GM19238 (cell line): ENCODE results near the gene BLACAT1.

Source experiments
- DNase-seq: peaks from one replicate; pipeline ENCODE4 v3.0.0; 2011; ENCODE audit warnings: low spot score; ENCODE audit not compliant: insufficient read length

The BLACAT1 gene

GRCh38 chr1:205455581-205456382 is at the start of gene BLACAT1:
Gene BLACAT1 (minus strand): TSS chr1:205456045.
- no peak for DNase-seq

- DNase-seq, result no peak
Measured at GRCh38 chr1:205505076-205505729, 49.4 kb upstream of the BLACAT1 start.

DNA sequence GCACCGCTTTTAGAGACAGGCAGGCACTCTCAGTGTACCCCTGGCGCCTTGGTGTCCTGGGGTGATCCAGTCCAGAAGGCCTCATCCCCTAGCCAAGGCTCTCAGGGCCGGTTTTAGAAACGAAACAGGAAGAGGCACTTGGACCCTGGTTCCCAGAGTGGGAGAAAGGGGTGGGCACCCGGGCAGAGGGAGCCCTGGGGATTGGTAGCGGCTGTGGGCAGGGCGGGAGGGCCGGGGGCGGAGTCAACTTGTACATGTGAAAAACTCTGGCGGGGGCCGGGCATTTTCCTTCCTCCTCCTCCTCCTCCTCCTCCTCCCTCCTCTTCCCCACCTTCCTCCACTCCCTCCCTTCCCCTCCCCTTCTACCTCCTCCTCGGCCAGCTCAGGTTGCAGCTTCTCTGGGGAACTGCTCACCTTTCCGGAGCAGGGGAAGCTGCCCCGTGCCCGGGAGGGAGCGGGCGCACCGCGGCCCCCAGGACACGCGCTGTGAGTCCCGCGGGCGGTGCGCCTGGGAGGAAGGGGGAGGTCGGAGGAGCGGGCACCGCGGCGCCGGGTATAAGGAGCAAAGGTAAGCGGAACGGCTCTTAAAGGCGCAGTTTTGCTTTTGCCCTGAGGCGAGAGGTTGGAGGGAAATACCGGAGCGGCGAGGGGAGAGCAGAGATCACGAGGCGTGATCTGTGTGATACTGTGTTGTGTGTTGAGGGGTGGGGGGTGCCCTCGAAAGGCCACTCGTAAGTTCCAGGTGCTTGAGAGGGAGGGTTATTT is 48.6 kb upstream of the BLACAT1 start, which contains the start of gene CDK18:
CDK18 (plus strand) TSS at position 359 of the 765 bp plus-strand sequence. CDS start 18,499 bp downstream, outside the sequence.
- DNase-seq, result no peak

DNA sequence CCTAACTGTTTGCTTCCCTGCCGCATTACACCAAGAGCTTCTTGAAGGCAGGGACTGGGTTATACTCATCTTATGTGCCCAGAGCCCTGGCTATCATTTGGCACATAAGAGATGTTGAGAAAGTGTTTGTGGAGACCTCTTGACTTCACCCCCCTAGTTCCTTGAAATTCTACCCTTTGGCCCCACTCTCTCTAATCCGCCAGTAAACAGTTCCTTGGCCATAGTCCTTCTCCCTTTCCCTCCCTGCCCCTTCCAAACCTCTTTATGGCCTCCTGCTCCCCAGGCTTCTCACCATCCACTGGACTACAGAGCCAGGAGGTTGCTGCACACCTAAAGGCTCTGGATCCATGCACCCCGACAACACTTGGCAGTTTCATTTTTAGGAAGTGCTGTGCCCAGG is 47.1 kb upstream of the BLACAT1 start:
- DNase-seq, result no peak

GRCh38 chr1:205502111-205502810 is 46.4 kb upstream of the BLACAT1 start:
- DNase-seq, result no peak

GRCh38 chr1:205500240-205501233 is 44.7 kb upstream of the BLACAT1 start:
- no peak for DNase-seq

- DNase-seq, result no peak
Measured at GRCh38 chr1:205499789-205500188, 43.9 kb upstream of the BLACAT1 start.

GRCh38 chr1:205497351-205497750 is 41.5 kb upstream of the BLACAT1 start:
- no peak for DNase-seq

DNA sequence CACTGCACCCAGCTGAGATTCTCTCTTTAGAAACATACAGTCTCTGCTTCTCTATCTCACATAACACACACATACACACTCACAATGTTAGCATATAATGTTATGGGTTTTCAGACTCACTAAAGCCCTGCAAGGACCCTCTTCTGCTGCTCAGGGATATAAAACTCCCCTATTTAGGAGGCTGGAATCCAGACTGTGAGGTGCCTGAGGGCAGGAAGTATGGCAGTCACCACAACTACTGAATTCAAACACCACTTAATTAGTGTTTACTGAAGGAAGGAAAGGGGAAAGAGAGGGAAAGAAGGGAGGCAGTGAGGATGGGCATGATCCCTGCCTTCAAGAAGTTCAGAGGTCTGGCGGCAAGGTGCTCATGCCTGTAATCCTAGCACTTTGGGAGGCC is 40.8 kb upstream of the BLACAT1 start:
- DNase-seq, result no peak

DNA sequence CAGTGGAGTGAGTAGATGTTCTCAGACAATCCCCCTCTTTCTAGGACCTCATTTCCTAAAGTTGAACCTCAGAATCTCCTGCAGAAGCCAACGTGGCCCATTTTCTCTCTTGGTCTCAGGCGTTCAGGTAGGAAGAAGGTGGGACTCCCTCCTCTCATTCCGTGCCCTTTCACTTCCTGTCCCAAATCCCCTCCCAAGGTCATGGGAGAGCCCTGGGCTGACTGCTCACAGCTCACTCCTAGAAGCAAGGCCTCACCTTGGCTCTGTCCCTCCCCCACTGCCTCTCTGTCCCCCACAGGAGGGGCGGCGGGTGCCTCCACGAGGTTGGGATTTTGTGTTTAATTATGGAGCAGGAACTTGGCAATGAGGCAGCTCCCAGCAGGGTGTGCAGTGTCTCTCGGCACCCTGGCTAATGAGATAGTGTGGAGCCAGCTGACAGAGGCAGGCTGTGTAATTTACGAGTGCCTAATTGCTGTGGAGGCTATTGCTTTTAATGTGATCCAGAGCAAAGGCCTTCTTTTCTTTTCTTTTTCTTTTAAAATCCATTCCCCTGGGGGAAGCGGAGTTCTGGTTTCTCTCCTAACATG is 39.5 kb upstream of the BLACAT1 start:
- no peak for DNase-seq

GRCh38 chr1:205494115-205494514 is 38.3 kb upstream of the BLACAT1 start:
- no peak for DNase-seq

- no peak for DNase-seq
Measured at GRCh38 chr1:205493241-205494085, 37.6 kb upstream of the BLACAT1 start.

DNA sequence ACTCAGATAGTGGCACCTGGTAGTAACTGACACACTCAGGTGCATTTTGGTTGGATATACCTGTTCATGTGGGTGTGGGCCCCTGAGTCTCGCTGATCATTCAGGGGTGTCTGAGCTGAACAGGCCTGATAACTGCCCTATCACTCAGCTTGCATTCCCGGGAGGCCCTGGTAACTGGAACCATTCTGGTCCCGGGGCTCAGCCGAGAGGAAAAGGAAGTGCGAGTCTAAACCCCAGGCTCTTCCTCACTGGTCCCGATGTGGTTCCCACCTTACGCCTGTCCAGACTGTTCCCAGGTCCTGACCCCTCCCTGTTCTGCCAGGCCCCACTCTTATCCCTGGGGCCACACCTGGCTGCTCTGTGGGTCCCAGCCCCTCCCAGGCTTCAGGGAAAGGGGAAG is 36.9 kb upstream of the BLACAT1 start:
- no peak for DNase-seq

DNA sequence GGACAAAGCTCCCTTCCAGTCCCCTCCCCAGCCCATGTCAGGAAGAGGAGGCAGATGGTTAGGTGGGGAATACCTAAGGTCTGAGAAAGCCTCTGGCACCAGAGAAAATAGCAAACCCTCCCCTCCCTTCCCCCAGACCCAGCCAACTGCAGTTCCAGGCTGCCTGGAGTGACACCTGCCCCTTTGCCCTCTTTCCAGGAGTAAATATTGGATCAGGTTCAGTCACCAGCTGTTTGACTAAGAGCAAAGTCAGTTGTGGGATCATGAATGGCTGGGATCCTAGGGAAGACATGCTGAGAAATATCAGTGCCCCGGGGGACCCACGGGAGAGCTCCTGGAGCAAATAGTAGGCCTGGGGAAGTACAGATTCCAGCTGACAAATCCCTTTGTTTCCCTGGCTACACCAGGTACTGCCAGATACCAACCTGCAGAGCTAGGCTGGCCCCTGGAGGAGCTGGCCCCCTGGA is 36.4 kb upstream of the BLACAT1 start:
- no peak for DNase-seq

- no peak for DNase-seq
Measured at GRCh38 chr1:205491794-205492193, 35.9 kb upstream of the BLACAT1 start.

- DNase-seq, result peak; percentile 55
Measured at GRCh38 chr1:205488074-205488723, 32.4 kb upstream of the BLACAT1 start.

GRCh38 chr1:205486258-205486657 is 30.4 kb upstream of the BLACAT1 start:
- DNase-seq, result no peak
